NCI-H446 (cell line): ENCODE results near the gene SCUBE2.
"Not testable (repeated sequence)": the region's sequence is repeated elsewhere in the genome, so short reads cannot be mapped to it uniquely, and the experiment has no call there.

Experiments
- DNase-seq, 2 experiments: peaks; one replicate each; lab custom pipeline; 2025; lab: John Stamatoyannopoulos, UW

Gene SCUBE2

DNA sequence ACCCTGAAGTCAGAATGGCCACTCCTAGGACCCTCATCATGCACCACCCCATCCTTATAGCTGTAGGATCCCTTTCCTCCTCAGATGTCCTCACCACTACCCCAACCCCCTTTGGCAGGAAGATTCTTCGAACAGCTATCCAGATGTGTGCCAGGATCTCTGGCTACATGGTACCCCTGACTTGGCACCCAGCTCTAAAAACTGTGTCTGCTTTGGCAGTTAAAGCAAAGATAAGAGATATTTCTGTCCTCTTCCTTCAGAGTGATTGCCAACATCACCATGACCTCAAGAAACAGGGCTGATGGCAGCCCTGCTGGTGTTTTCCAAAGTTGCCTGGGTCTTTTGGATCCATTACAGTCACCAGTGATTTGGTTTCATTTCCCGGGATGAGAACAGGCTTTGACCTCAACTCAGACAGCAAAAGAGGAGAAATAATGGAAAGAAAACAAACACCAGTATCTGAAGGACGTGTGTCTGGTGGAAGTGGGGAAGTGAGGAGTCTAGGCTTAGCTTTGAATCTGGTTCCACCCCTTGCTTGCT, 83.3 kb downstream of the SCUBE2 start:
- DNase-seq, result no peak

DNA sequence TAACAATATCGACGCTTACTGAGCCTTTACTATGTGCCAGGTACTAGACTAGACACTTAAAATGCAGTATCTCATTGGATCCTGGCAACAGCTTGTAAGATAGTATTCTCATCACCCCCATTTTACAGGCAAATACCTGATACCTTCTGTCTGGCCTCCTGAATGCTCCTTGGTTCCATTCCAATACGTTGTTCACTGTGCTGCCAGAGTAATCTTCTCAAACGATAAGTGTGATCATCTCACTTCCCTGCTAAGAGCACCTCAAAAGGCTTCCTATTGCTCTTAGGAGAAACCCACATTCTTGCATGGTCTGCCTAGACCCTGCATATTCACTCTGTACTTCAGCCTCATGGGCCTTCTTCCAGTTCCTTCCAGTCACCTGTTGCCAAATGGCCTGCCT, 86.3 kb downstream of the SCUBE2 start:
- no peak for DNase-seq

DNA sequence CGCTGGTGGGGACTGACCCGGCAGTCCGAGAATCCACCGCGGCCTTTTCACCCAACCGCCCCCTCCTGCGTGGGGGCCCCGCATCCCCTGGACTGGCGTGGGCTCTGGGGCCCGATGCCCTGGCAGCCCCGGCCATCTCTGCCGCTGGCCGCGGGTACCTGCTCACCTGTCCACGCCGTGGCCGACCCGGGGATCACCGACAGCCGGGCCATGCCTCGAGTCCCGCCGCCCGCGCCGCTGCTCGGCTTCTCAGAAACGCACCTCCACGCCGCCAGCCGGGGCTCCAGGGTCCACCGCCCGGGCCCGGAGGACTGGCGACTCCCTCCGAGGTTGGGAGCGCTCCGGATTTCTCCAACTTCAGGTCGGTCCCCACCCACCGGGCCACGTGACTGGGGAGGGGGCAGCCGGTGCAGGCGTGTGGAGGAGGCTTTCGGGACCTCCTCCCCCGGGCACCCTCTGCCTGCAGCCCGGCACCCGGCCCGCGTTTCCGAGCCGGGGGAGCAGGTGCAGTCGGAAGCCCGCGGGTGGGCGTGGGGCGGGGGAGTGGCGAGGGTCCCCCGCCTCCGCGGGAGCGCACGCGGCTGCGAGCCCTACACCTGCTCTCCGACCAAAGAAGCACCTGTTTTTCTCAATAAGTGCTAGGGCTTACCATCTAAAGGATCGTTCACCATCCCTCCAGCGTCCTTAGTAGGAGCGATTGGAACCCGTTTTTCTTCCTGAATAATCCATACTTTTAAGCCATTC, 87.0 kb downstream of the SCUBE2 start:
- no peak for DNase-seq

DNA sequence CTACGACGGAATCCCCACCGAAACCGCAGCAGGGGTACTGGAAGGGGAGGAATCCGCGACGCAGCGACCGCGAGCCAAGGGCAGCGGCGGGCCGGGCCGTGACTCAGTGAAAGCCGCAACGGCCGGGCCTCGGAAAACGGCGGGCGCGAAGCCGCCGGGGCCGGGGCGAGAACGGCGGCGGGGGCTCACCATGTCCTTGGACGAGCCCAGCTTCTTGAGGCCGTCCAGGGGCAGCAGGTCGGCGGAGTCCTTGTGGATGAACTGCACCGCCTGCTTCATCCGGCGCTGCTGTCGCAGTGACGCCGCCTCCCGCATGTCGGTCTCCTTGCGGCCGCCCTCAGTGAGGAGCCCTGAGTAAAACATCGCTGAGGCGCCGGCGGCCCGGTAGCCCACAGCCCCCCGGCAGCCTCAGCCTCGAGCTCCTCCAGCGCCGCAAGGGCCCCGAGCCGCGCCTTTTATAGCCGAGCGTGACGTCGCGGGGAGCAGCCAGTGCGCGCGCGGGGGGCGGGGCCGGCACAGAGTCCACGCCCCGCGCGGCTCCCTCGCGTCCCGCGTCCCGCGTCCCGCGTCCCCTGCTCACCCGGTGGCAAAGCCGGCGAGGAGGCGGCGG, 87.7 kb downstream of the SCUBE2 start, which contains the start of gene NRIP3:
Gene NRIP3, minus strand, starts transcription at position 429 of the 610 bp plus-strand sequence. Its CDS starts 66 bp downstream, at position 363.
- DNase-seq, result peak; percentile 47 to 89

DNA sequence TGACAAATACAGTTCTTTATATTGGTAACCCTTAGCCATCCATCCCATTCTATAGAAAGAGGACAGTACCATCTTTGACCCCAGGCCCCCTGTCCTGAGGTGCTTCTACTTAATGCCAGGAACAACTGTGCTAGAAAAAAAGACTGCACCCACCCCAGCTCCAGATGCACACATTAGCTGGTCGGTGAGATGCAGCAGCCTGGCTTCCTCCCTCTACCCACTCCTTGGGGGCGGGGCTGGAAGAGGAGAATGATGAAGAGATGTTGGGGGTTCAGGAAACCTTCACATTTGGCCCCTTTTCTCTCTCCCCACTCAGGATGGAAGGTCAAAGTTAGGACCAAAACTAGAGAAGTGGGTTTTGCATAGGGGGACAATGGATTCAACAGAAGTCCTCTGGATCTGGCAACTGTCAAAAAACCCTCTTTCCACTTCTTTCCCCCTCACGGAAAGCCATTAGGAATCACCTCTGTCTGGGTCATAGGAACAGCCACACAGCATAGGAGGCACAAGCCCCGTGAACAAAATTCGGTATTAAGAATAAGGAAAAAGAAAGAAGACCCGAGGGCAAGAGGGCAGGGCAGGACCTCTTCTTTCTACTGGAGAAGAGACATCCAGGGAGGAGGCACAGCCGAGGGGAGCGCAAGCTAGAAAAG, 88.4 kb downstream of the SCUBE2 start:
- no peak for DNase-seq

DNA sequence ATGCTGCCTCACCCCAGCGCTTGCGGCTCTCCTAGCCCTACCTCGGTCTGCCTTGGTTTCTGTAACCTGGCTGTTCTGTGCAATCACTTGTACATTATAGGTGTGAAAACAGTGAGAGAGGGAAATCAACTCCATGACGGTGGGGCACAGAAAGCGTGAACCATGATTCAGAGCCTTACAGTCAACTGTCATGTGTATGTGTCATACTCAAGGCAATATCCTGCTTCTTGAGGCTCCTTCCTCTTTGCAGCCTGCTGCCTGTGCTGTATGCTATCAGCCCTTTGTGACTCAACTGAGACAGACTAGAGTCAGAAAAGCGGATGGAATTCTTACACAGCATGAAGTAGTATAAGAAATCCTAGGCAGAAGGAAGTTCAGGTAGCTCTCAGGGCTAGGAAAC, 89.7 kb downstream of the SCUBE2 start:
- DNase-seq, result no peak

DNA sequence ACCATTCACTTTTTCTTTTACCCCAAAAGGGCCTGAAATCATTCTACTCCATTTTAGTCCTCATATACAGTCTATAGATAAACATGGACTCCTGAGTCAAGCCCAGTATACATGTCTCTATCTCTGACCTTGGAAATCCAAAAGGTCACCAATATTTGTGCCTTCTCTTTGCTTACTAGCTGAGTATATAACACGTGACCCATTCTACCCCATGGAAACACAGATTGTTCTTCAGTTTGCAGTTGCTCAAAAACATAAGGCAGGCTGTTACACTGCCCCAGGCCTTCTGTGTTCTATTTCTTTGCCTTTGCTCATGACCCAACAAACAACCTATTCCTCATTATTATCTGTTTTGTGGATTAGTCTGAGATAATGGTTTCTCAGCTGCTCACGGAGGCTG, 93.4 kb downstream of the SCUBE2 start:
- DNase-seq, result no peak

DNA sequence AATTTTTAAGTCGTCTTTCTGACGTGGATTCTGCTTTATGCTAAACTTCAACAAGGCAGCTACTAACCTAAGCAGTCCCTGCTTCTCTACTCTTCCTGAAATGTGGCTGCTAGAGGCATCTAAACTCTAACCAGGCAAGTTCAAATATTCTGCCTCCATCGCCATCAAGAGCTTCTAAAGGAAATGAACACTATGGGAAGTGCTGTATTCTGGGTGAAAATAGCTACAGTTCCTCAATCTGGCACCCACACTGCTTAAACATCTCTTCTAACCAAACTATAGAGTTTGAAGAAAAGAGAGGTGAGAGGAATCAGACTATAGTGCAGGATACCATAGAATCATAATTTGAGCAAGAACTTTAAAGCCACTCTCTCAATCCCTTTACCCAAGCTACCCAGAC, 93.9 kb downstream of the SCUBE2 start:
- no peak for DNase-seq

DNA sequence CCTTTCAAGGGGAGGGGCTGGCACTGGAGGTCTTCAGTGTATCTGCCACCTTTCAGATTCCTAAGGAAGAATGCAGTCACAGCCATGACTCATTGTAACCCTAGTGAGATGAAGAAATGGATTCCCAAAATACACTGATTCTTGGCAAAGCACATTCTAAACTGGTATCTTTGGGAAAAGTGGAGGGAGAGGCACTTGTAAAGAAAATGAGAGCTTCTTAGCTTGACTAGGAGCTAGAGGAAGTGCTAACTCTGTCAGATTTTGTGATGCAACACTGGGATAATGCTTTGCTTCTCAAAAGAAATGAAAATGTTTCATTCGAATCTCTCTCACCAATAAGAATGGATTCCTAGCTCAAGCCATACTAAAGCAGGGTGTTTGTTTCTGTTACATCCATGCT, 101.9 kb downstream of the SCUBE2 start:
- no peak for DNase-seq

DNA sequence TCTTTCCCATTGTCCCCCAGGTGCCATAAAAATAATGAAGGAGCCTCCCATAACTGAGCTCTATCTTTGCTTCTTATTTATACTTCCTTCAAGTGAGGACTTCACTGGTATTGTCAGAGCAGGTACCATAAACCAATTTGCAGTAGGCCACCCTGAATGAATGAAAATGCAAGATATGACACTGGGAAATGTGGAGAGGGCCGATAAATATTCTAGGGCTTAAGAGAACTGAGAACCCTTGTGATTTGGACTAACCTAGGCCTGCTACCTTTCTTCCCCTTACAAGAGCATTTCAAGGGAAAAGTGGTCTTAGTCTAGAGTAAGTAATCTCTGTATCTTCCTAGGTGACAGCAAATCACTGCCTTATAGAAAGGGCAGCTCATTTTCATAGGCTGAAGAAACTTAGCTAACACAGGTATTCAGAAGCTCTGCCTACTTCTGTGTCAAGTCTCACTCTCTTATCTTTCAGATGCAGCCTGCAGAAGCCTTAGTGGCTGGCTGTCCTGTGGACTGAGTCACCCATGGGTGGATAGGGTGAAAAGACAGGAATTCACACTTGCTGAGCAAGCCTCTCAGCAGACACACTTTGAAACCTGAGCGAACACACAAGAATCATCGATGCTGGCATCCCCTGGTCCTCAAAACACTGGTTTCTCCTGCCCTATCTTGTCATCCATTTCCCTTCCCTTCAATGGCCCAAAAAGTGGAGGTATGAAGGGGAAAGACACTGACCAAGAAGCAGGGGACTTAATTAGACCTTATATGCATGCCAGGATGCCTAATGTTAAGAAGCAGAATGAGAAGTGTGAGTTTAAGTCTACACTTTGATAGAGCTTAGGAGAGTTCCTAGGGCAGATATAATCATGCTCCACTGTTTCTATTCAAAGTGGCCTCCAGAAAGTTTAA, 102.8 kb downstream of the SCUBE2 start:
- no peak for DNase-seq

DNA sequence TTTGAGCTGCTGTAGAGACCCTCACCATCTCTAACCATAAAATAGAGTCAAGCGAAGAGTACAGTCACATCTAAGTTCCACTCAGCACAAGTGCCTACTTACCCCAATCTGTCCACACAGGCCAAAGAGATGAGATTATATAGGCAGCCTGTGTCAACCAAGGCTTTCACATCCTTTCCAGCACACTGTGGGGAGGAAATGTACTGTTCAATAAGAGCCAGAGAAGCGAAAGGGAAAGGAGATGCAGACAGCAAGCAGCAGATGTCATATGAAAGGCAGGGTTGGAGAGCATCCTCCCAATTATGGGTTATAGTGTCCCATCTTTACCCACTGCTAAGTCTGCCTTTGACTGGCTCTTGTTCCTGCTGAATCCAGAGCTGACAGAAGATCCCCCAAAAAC, 104.0 kb downstream of the SCUBE2 start:
- no peak for DNase-seq

DNA sequence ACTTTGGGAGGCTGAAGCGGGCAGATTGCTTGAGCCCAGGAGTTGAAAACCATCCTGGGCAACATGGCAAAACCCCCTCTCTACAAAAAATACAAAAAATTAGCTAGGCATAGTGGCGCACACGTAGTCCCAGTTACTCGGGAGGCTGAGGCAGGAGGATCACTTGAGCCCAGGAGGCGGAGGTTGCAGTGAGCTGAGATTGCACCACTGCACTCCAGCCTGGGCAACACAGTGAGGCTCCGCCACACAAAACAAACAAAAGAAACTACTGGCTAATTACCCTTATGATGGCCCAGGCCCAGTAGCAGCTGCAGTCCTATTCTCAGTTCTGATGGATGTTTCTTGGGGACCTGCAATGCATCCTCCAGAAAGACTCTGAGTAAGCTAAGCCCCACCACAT, 104.6 kb downstream of the SCUBE2 start:
- DNase-seq, result not testable (repeated sequence)

DNA sequence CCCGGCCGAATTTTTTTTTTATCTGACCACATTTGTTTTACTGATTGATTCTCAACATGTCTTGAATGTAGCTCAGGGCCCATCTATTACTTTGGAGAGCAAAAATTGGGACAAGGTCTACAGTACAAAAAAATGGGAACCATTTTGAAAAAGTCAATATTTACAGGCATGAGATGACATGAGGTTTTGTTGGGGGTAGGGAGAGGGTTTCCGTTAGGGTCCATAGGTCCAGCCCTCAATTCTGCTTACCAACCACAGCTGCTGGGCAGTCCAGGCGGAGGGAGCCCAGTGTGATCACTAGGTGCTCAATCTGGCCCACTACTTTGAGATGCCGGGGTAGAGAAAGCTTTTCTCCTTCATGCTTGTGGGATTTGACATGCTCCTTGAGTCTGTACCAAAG, 105.9 kb downstream of the SCUBE2 start:
- no peak for DNase-seq

DNA sequence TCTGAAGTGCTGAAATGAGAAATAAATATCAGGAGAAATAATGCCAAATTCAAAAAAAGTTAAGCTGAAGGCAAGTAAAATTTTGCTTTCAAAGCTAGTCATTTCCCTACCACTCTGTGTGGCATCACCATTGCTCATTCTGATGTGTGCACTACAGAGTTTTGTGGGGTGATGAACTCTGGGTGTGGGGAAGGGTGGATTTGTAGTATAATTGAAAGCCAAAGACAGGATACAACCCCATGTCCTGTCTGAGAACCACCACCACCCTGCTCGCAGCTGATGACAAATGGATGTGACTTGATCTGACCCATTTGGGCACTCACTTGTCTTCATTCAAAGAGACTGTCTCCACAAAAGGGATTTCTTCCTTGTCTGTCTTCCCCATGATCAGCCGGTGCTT, 107.8 kb downstream of the SCUBE2 start:
- DNase-seq, result no peak

DNA sequence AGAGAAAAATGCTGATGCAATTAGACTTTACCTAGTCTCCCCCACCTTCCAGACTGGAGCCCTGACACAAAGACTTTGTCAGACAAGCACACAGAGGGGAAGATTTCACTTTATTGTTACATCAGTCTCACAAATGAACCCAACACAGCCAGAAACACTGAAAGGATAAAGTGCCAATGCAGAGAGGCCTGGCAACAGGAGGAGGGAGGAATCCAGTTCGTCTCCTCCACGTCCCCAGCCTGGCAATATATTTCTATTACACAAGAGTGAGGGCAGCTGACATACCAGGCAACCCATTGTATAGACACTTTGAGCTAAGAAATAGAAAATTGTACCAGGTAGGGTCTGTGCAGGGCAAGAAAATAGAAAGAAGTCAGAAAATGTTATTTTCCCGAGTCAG, 110.9 kb downstream of the SCUBE2 start:
- DNase-seq, result no peak

DNA sequence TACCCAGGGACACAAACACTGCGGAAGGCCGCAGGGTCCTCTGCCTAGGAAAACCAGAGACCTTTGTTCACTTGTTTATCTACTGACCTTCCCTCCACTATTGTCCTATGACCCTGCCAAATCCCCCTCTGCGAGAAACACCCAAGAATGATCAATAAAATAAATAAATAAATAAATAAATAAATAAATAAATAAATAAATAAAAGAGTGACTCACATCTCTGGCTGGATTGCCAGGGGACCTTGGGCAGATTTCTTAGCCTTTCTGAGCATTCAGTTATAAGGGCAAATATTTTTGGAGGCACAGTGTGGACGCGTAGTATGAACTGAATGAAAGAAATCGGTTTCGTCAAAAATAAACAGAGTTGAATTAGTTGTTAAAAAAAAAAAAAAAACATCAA, 112.0 kb downstream of the SCUBE2 start:
- not testable (repeated sequence) for DNase-seq

DNA sequence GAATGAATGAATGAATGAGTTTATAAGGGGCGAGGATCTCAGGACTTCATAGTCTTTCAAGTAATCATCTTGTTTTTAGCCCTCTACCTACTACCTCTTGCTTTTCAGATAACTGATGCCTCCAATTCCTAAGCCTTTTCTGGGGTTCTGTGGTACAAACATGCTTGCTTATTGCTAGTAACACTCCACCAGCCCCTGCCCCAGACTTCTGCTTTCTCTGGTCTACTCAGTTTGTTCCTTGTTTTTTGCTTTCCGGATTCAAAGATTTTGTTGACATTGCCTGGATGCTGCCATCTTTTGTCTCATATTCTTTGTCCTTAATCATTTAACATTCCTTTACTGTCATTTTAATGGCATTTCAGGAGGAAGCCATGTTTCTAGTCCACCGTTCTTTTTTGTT, 118.3 kb downstream of the SCUBE2 start:
- DNase-seq, result no peak

DNA sequence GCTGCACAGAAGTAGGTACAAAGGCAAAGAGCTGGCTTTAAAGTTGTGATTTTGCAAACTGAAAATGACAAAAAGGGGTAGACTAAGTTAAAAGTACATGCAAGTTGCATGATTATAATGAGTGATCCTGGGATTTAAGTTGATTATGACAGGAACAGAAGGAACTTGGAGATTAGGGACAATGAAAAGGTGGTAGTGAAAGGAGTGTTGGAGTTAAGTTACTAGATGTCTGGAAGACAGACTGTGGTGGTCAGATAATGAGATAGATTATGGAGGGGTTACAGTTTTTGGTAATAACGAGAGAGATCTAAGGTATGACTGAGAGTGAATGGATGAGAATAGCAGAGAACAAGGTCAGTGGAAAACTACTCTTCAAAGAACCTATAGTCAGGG, 119.5 kb downstream of the SCUBE2 start:
- no peak for DNase-seq

DNA sequence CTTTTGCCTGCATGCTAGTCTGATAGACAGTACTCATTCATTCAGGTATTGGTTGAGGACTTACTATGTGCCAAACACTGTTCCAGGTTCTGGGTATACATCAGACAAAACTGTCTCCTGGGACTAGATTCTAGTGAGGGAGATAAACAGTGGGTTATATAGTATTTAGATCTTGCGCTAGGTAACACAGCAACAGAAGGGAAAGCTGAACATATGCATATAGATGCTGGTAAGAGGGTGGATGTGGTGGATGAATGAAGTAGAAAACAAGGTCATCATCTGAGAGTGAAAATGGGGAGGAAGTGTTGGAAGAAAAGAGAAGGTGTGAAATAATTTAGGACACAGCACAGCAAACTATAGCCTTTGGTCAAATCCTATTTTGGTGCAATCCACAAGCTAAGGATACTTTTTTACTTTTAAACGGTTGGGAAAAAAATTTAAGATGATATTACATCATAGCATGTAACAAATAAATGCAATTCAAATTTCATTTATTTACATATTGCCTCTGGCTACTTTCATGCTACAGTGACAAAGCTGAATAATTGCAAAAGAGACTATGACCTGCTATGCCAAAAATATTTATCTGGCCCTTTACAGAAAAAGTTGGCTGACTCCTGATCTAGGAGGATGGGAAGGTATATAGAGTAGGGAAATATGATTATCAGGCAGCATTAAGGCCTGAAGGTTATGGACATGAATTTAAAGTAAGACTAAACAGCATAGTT, 120.0 kb downstream of the SCUBE2 start:
- DNase-seq, result no peak
